ENCODE results near the gene SRPK2.

DNA sequence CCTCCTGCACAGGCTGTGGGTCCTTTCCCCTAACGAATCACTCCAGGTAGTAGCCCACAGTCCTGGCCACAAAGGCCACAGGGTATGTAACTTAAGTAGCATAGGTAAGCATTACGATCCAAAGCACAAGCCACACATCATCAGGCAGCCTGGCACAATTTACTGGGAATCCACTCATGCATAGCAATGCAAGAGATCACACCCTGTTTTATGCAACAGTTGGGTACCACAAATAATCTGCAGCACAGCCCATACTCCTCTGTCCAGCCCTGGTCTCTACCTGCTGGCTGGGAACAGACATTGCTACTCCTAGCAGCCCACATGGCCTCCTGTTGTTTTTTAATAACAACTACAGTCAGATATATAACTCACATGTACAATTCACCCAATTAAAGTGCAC is 34.3 kb downstream of the SRPK2 start:
- TF ChIP-seq TAF1 (IDR thresholded peaks at IDR 0.05; ENCODE audit: low read depth, low read length) (no peak), SIN3A (conservative IDR thresholded peaks at IDR 0.05 in 1 of 2, IDR thresholded peaks at IDR 0.05 in 1 of 2; ENCODE audit: low read depth in 1 of 2, low read length in 2 of 2) (no peak), CTCF (IDR thresholded peaks at IDR 0.05; ENCODE audit: control extremely low read depth in 1 of 3, insufficient read depth in 1 of 3, low read depth in 1 of 3, low read length in 3 of 3) (no peak), EGR1 (IDR thresholded peaks at IDR 0.05; ENCODE audit: borderline replicate concordance, low read depth, low read length) (no peak), CEBPB (IDR thresholded peaks at IDR 0.05; ENCODE audit: low read depth, low read length) (no peak), EP300 (IDR thresholded peaks at IDR 0.05; ENCODE audit: borderline replicate concordance in 1 of 2, low read depth in 2 of 2, low read length in 2 of 2) (no peak), SP1 (IDR thresholded peaks at IDR 0.05; ENCODE audit: low read depth, low read length) (no peak)
